Body of pancreas (tissue), 4 donors: ENCODE data around the gene SETD7. TPM values are rescaled to one million over a fixed set of nuclear protein-coding genes. Genes with fewer than 3 reads are reported as not detected.

ENCODE experiments used
- ATAC-seq: fragments of 150-250 bp; one replicate; pipeline ENCODE4 v1.9.1; 2016
- DNase-seq, 4 donors: peaks; one replicate each; pipeline ENCODE4 v3.0.0-alpha.2; 2019
- H3K27ac ChIP-seq, 4 donors: fragments of 200-600 bp; sonication (generic); 1 replicate in 3 of 4; 2 replicates in 1 of 4; pipeline versions ENCODE4 v1.5.1 to v1.6.1; 2016 to 2019; ENCODE audit warnings: mild to moderate bottlenecking in 1 of 4, mixed read lengths in 1 of 4, moderate library complexity in 1 of 4
- H3K27me3 ChIP-seq, 2 donors: fragments of 200-600 bp; sonication (generic); one replicate each; pipeline ENCODE4 v1.6.0; 2016; ENCODE audit warnings: mild to moderate bottlenecking in 1 of 2
- H3K36me3 ChIP-seq, 2 donors: fragments of 200-600 bp; sonication (generic); replicated peaks in 1 of 2; 2 replicates each; pipeline ENCODE4 v1.5.1; 2016; ENCODE audit warnings: low read depth in 2 of 2; ENCODE audit not compliant: insufficient read depth in 1 of 2
- H3K4me1 ChIP-seq: fragments of 200-600 bp; sonication (generic); one replicate; pipeline ENCODE4 v1.6.0; 2016
- H3K4me3 ChIP-seq, 2 donors: fragments of 200-600 bp; sonication (generic); 1 replicate in 1 of 2; 2 replicates in 1 of 2; pipeline ENCODE4 v1.5.1; 2016 to 2019
- H3K9me3 ChIP-seq, 3 donors: fragments of 200-600 bp; sonication (generic); 1 replicate in 2 of 3; 2 replicates in 1 of 3; pipeline ENCODE4 v1.5.1; 2016
- CTCF ChIP-seq, 7 experiments: fragments of 450-650 bp in 4 of 7; fragments of 200-600 bp in 3 of 7; sonication (generic) in 3 of 7; IDR thresholded peaks; one replicate each; pipeline ENCODE4 v1.5.1; 2016 to 2019; ENCODE audit warnings: antibody characterized with exemption in 7 of 7
- POLR2A ChIP-seq, 3 donors: fragments of 450-650 bp; IDR thresholded peaks; one replicate each; pipeline ENCODE4 v1.6.1; 2016; ENCODE audit warnings: antibody characterized with exemption in 3 of 3, mild to moderate bottlenecking in 2 of 3
- WGBS, 2 donors: methylation state at CpG; one replicate each; pipeline ENCODE4 v1.1.5; 2017; 5-methylcytosine and 5-hydroxymethylcytosine counted together
- intact Hi-C: fragments of 100-400 bp; cut with DNase I; formaldehyde crosslinking; loops from one replicate; pipeline ENCODE4 v1.15.1; 2023
- total RNA-seq, 2 donors: library from RNA; depleted of rRNA; stranded (reverse); fragments of >200 nt; gene quantifications; one replicate each; pipeline ENCODE4 v1.1.0, GENCODE V29; 2016

SETD7 gene
- total RNA-seq, 2 donors from 2014 or later, result 21.8 to 34.8 TPM

- Histone ChIP-seq H3K27ac (no peak overlapping the region), H3K4me1 (no peaks in the 10 kb centered on the region), H3K4me3 (no peak overlapping the region), H3K9me3 (no peaks in the 10 kb centered on the region), H3K36me3 (no peaks in the 10 kb centered on the region), H3K27me3 (no peaks in the 10 kb centered on the region)
- ATAC-seq (no peak), DNase-seq (no peak)
- TF ChIP-seq POLR2A (IDR thresholded peaks at IDR 0.05), result no peak
- no peak for TF ChIP-seq CTCF (IDR thresholded peaks at IDR 0.05)
- intact Hi-C loops, result no loop called here
- WGBS, 2 donors, result 76 to 84% methylated on average over 4 of the region's 4 CpGs
Observed at GRCh38 chr4:139587446-139587845, 31.4 kb upstream of the SETD7 start.

- Histone ChIP-seq H3K27me3 (no peaks in the 10 kb centered on the region), H3K4me3 (no peak overlapping the region), H3K36me3 (no peaks in the 10 kb centered on the region), H3K4me1 (no peaks in the 10 kb centered on the region), H3K27ac (no peak overlapping the region), H3K9me3 (no peaks in the 10 kb centered on the region)
- ATAC-seq, result no peak
- no peak for TF ChIP-seq CTCF (IDR thresholded peaks at IDR 0.05)
- TF ChIP-seq POLR2A (IDR thresholded peaks at IDR 0.05), result no peak
- intact Hi-C loops, result no loop called here
- no peak for DNase-seq
- WGBS, 2 donors, result 70 to 74% methylated on average over 4 of the region's 4 CpGs
Observed at GRCh38 chr4:139585473-139585872, 29.5 kb upstream of the SETD7 start.

GRCh38 chr4:139584784-139585183 is 28.8 kb upstream of the SETD7 start:
- WGBS, 2 donors, result 65 to 76% methylated on average over 2 of the region's 2 CpGs
- TF ChIP-seq POLR2A (IDR thresholded peaks at IDR 0.05), result no peak
- no peak for TF ChIP-seq CTCF (IDR thresholded peaks at IDR 0.05)
- Histone ChIP-seq H3K27ac (no peak overlapping the region), H3K36me3 (no peaks in the 10 kb centered on the region), H3K4me1 (no peaks in the 10 kb centered on the region), H3K4me3 (no peak overlapping the region), H3K9me3 (no peaks in the 10 kb centered on the region), H3K27me3 (no peaks in the 10 kb centered on the region)
- intact Hi-C loops, result no loop called here
- DNase-seq (no peak), ATAC-seq (no peak)

GRCh38 chr4:139584013-139584412 is 28.0 kb upstream of the SETD7 start:
- DNase-seq, result no peak
- H3K27me3 ChIP-seq, result no peaks in the 10 kb centered on the region
- H3K9me3 ChIP-seq, result no peaks in the 10 kb centered on the region
- H3K4me1 ChIP-seq, result no peaks in the 10 kb centered on the region
- H3K36me3 ChIP-seq, result no peaks in the 10 kb centered on the region
- no peak overlapping the region for H3K4me3 ChIP-seq
- ATAC-seq, result no peak
- no peak overlapping the region for H3K27ac ChIP-seq
- intact Hi-C loops, result no loop called here
- WGBS, 2 donors, result 89 to 100% methylated on average over 2 of the region's 2 CpGs
- TF ChIP-seq POLR2A (IDR thresholded peaks at IDR 0.05), result no peak
- TF ChIP-seq CTCF (IDR thresholded peaks at IDR 0.05), result no peak

GRCh38 chr4:139582044-139582443 is 26.0 kb upstream of the SETD7 start:
- ATAC-seq, result no peak
- TF ChIP-seq CTCF (IDR thresholded peaks at IDR 0.05), result no peak
- TF ChIP-seq POLR2A (IDR thresholded peaks at IDR 0.05), result no peak
- Histone ChIP-seq H3K4me3 (no peak overlapping the region), H3K4me1 (no peaks in the 10 kb centered on the region), H3K27ac (no peak overlapping the region), H3K9me3 (no peaks in the 10 kb centered on the region), H3K27me3 (no peaks in the 10 kb centered on the region), H3K36me3 (no peaks in the 10 kb centered on the region)
- no peak for DNase-seq
- 80 to 85% methylated on average over 4 of the region's 4 CpGs for WGBS, 2 donors
- intact Hi-C loops, result no loop called here
